ENCODE results near the gene TTLL11. TPM values are rescaled to one million over a fixed set of nuclear protein-coding genes. Genes with fewer than 3 reads are reported as not detected.

TTLL11 gene
- total RNA-seq, 1 donor from 2014 or later = 4.0 TPM

DNA sequence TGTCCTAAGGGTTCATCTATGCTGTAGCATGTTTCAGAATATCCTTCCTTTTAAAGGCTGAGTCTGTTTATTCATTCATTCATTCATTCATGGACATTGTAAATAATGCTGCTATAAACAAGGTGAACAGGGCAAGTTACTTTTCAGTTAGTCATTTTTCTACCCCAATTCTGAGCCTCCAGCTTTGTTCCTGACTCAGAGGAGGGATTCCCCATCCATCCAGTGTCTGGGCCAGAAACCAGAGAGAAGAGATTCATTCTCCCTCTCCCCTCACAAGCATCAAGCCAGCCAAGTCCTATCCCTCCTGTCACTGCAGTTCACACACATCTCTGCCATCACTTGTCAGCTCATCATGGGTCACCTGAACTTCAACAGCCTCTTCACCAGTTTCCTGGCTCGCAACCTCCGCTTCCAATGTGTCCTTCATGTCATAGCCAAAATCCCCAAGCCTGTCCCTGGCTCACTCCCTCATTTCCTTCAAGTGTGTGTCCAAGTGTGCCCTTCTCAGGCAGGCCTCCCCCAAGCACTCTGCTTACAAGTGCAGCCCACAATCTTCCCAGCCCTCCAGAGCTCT is 203.0 kb downstream of the TTLL11 start:
- Mint-ChIP-seq H3K36me3 (ENCODE audit: low read depth, unreplicated experiment) (no peaks in the 10 kb centered on the region), H3K27me3 (ENCODE audit: unreplicated experiment) (peaks cover 4% of the 10 kb centered on the region), H3K4me3 (ENCODE audit: unreplicated experiment) (no peak overlapping the region), H3K4me1 (ENCODE audit: unreplicated experiment) (no peaks in the 10 kb centered on the region), H3K9me3 (ENCODE audit: unreplicated experiment) (no peaks in the 10 kb centered on the region), H3K27ac (ENCODE audit: unreplicated experiment) (no peak overlapping the region)
- TF ChIP-seq, protein P1, sequence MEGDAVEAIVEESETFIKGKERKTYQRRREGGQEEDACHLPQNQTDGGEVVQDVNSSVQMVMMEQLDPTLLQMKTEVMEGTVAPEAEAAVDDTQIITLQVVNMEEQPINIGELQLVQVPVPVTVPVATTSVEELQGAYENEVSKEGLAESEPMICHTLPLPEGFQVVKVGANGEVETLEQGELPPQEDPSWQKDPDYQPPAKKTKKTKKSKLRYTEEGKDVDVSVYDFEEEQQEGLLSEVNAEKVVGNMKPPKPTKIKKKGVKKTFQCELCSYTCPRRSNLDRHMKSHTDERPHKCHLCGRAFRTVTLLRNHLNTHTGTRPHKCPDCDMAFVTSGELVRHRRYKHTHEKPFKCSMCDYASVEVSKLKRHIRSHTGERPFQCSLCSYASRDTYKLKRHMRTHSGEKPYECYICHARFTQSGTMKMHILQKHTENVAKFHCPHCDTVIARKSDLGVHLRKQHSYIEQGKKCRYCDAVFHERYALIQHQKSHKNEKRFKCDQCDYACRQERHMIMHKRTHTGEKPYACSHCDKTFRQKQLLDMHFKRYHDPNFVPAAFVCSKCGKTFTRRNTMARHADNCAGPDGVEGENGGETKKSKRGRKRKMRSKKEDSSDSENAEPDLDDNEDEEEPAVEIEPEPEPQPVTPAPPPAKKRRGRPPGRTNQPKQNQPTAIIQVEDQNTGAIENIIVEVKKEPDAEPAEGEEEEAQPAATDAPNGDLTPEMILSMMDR (IDR thresholded peaks at IDR 0.05; ENCODE audit: unreplicated experiment) = no peak
- DNase-seq (ENCODE audit: low spot score) = no peak

DNA sequence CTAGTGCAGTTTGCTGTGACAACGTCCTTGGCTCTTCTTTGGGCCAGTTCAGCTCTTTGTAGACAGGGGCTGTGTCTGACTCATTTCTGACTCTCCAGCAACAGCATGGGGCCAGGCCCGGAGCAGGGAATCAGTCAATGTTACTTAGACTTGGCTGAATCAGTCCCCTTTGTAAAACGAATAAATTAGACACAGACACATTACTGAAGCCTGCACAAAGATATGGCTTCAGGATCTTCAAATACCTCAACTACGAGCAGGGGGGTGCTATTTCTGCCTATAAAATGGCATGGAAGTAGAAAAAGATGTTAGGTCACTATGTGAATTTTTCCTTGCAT is 204.7 kb downstream of the TTLL11 start:
- Mint-ChIP-seq H3K9me3 (ENCODE audit: unreplicated experiment) (no peaks in the 10 kb centered on the region), H3K36me3 (ENCODE audit: low read depth, unreplicated experiment) (no peaks in the 10 kb centered on the region), H3K27me3 (ENCODE audit: unreplicated experiment) (peaks cover 12% of the 10 kb centered on the region), H3K4me1 (ENCODE audit: unreplicated experiment) (no peaks in the 10 kb centered on the region), H3K4me3 (ENCODE audit: unreplicated experiment) (no peak overlapping the region), H3K27ac (ENCODE audit: unreplicated experiment) (no peak overlapping the region)
- TF ChIP-seq, protein P1 (IDR thresholded peaks at IDR 0.05; ENCODE audit: unreplicated experiment) = no peak
- no peak for DNase-seq (ENCODE audit: low spot score)

DNA sequence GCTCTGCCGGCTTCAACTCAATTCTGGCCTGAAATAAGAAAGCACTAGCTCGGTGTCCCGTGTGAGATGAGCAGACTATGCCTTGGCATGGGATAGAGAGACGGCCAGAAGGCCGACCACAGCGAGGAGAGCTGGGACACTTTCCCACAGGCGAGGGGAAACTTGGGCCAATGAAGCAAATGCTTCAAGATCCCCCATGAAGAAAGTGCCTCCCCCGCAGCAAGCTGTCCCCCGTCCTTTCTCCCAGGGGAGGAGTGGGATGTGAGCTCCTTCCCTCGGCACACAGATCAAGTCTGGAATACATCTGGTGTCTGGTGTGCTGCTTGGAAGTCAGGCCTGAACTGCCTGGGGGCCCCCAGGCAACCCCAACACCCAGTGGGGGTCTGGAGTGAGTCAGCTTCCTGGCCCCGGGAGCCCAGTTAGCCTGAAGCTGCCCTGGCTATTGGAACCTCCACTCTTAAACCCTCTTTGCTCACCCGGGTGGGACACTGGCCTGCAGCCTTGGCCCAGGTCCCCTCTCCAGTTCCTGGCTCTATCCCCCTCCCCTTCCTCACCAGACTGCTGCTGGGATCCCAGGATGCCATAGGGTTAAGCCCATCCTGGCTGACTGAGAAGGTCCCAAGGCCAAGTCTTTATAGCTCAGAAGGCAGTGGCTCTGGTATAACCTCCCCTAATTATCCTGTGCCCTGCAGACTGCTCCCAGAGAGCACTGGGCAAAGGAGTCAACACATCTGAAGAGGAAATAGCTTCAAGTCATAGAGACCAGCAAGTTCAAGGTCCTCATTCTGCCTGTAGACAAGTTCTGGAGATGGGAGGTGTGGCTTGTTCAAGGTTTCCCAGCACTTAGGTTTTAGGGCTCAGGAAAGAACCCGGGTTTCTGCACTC is 205.3 kb downstream of the TTLL11 start:
- TF ChIP-seq, protein P1 (IDR thresholded peaks at IDR 0.05; ENCODE audit: unreplicated experiment) = no peak
- Mint-ChIP-seq H3K27me3 (ENCODE audit: unreplicated experiment) (peaks cover 12% of the 10 kb centered on the region), H3K27ac (ENCODE audit: unreplicated experiment) (no peak overlapping the region), H3K9me3 (ENCODE audit: unreplicated experiment) (no peaks in the 10 kb centered on the region), H3K36me3 (ENCODE audit: low read depth, unreplicated experiment) (no peaks in the 10 kb centered on the region), H3K4me3 (ENCODE audit: unreplicated experiment) (no peak overlapping the region), H3K4me1 (ENCODE audit: unreplicated experiment) (no peaks in the 10 kb centered on the region)
- DNase-seq (ENCODE audit: low spot score) = no peak

DNA sequence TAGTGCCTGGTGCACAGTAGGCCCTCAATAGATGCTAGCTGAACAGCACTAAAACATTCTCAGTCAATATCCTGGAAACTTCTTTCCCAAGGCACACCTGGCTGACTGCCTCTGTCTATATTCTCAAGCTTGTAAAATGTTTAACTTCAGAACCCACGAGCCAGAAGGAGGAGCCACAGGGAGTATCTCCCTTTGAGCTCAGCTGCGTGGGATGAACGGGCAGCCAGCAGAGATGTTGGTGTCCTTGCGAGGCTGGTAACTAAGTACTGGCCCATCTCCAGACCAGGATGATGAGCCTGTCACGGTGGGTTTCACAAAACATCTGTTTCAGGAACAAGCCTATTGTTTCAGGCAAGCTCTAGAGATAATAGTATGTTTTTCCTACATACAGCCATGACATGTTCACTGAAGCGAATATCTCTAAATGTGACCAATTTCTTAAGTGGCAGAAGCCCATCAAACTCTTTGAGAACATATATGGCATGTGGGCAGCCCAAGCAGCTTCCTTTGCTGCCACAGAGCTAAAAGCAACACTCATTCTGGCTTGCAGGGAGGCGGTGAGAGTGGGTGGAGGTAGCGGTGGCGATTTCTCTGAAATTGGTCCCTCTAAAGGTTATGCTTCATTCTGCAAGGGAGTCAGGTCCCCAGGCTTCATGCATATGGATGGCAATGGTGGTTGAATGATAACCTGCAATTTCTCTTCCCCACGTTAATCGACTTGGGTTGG is 206.2 kb downstream of the TTLL11 start:
- no peaks in the 10 kb centered on the region for H3K36me3 Mint-ChIP-seq (ENCODE audit: low read depth, unreplicated experiment)
- H3K27me3 Mint-ChIP-seq (ENCODE audit: unreplicated experiment) = peaks cover 12% of the 10 kb centered on the region
- H3K4me3 Mint-ChIP-seq (ENCODE audit: unreplicated experiment) = no peak overlapping the region
- H3K27ac Mint-ChIP-seq (ENCODE audit: unreplicated experiment) = no peak overlapping the region
- no peak for DNase-seq (ENCODE audit: low spot score)
- H3K9me3 Mint-ChIP-seq (ENCODE audit: unreplicated experiment) = no peaks in the 10 kb centered on the region
- TF ChIP-seq, protein P1 (IDR thresholded peaks at IDR 0.05; ENCODE audit: unreplicated experiment) = no peak
- no peaks in the 10 kb centered on the region for H3K4me1 Mint-ChIP-seq (ENCODE audit: unreplicated experiment)
